ENCODE measurements around the gene SPCS2.
A peak's percentile ranks its signal among the peaks of the same experiment; 100 is the strongest.
"Not testable (repeated sequence)": the region's sequence is repeated elsewhere in the genome, so short reads cannot be mapped to it uniquely, and the experiment has no call there.

Gene SPCS2

GRCh38 chr11:74950374-74950969 lies 1.4 kb downstream of the SPCS2 start:
- DNase-seq = no peak

GRCh38 chr11:74951226-74951625 lies 2.2 kb downstream of the SPCS2 start:
- no peak for DNase-seq

GRCh38 chr11:74952752-74953151 lies 3.7 kb downstream of the SPCS2 start:
- no peak for DNase-seq

GRCh38 chr11:74953451-74953850 lies 4.4 kb downstream of the SPCS2 start:
- no peak for DNase-seq

- DNase-seq = no peak
Measured at GRCh38 chr11:74954199-74954598, 5.1 kb downstream of the SPCS2 start.

GRCh38 chr11:74956397-74957015 lies 7.4 kb downstream of the SPCS2 start:
- DNase-seq = no peak

DNA sequence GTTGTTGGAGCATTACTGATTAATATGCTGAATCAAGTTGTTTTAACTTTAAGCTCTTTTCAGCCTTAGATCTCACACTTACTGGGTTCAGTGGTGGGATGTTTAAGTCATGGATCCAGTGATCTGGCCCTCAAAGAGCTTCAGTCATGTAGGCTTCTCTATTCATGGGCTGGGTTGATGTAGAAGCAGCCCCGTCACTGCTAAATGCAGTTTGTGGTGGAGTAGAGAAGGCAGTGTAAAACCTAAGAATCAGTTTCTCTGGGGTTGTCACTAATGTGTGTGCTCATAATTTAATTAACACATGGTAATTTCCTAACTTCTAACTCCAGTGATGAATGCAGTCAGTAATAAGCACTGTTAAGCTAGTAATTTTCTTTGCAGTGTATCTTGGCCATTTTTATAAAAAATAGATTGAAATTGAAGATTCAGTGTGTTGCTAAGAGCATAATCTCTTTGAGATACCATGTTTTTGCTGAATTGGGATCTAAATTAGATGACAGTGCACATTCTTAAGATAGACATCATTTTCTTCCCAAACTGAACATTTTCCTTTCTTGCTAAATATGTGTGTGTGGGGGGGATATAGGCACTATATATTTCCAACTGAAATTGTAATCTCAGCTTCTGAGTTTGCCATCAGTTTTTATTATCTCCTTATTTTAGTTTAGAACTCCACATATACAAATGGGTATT lies 9.0 kb downstream of the SPCS2 start:
- no peak for DNase-seq

- not testable (repeated sequence) for DNase-seq
Measured at GRCh38 chr11:74960128-74960527, 11.1 kb downstream of the SPCS2 start.

- DNase-seq = no peak
Measured at GRCh38 chr11:74966651-74967050, 17.6 kb downstream of the SPCS2 start.

DNA sequence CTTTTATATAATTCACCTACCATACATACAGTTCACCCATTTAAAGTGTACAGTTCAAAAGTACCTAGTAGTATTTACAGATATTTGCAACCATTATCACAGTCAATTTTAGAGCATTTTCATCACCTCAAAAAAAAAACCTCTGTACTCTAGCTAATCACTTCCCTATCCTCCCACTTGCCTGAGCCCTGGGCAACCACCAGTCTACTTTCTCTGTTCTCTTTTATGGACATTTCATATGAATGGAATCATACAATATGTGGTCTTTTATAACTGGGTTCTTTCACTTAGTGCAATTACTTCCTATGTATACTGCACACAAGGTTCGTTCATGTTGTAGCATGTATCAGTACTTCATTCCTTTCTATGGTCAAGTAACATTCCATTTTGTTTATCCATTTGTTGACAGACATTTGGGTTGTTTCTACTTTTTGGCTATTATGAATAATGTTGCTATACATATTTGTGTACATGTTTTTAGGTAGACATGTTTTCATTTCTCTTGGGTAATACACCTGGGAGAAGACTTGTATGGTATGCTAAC lies 21.9 kb downstream of the SPCS2 start:
- DNase-seq = no peak

DNA sequence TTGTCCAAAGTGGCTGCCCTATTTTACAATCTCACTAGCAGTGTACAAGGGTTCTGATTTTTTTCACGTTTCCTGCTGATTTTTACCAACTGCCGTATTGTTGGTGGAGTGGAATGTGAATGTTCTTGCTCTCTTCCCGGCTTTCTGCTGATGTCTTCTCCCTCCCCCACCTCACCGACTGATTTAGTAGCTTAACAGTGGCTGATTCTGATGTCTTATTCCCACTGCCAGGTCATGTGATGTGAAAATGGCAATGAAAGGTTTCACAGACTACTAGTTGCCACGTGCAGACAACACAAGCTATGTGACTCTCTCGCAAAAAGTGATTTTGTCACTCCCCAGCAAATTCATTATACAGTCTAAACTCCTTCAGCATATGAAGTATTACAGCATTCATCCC lies 22.4 kb downstream of the SPCS2 start:
- DNase-seq = no peak

- no peak for DNase-seq
Measured at GRCh38 chr11:74978041-74978440, 29.0 kb downstream of the SPCS2 start.

DNA sequence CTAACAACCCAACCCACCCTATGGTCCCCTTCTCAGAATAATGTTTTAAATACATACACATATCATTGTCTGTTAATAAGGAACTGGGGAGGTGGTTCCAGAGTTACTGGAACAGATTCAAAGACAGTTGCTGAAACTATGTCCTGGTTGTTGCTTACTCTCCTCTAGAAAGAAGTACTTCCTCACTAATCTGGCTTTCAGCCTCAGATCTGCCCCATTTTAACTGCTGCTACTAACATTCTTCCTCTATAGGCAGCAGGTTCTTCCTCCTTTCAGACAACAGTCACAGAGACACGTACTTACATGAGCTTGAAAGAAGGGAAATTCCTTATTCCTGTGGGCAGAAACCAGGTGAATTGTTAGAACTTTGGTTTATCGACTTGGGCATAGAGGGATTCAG lies 31.6 kb downstream of the SPCS2 start:
- DNase-seq = no peak

DNA sequence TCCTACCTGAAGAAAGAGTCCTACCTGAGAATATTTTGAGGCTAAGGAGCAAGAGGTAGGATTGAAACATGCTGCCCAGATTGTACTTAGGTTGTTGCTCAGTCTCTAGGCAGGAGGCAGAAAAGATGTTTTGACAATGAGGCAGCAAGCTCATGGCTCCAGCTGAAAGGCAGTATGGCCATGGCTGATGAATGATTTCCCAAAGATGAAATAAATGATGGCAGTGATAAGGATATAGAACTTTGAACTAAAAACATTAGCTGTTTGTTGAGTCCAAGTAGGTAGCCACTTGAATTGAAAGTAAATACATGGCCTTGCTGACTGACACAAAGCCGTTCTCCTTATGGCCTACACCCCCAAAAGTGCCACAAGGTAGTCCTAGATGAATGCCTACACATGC lies 32.8 kb downstream of the SPCS2 start:
- DNase-seq = no peak

DNA sequence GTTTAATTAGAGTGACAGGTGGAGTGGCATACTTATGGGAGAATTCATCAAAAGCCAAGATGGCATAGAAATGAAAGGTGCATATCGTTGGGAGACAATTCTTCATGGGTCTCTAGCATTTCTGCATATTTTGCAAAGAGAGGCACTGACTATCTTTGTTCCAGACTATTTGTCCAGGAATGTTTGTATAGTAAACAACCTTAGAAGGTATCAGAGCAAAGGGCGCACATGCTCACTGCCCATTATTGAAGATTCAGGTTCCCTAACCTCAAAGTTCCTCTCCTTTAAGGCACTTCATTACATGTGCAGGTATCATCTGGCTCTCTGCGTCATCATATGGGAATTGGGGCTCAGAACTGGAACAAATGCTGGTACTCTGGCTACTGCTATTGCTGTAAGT lies 35.0 kb downstream of the SPCS2 start:
- no peak for DNase-seq

DNA sequence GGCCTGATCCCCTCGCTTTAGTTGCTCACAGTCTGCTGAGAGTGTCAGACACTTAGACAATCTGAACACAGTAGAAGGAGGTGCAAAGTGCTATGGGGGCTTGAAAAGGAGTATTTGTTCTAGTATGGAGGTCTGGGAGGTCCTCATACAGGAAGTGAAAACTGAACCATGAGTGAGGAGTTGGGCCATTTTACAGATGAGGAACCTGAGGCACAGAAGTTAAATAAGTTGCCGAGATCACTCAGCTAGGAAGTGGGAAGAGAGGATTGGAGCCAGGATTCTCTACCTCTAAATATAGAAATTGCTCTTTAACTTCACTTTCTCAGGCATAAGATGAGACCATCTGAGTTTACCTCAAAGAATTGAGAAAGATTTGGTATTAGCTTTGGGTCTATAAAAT lies 35.7 kb downstream of the SPCS2 start:
- DNase-seq = no peak

GRCh38 chr11:74988541-74989259 lies 39.6 kb downstream of the SPCS2 start, which contains the start of gene NEU3:
TSS of gene NEU3 (plus strand) at chr11:74988933. CDS start at chr11:74989061, 128 bp downstream.
- peak; percentile 84 to 87 for DNase-seq

DNA sequence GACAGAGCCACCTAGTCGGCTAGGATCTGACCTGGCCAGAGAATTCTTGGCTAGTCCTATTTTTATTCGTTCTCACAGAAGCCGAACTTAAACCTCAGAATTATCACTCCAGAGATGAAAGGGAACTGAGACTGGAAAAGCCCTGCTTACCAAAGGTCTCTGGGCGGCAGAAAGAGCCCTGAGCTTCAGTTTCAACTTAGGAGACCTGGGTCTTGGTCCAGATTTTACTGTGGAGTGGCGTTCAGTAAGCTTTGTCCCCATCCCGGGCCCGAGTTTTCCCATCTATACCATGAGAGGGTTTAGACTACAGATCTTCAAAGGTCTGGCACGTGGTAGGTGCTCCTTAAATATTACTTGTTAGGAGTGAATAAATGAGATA lies 40.2 kb downstream of the SPCS2 start:
- peak in 1 of 2 donors; percentile 5 for DNase-seq

DNA sequence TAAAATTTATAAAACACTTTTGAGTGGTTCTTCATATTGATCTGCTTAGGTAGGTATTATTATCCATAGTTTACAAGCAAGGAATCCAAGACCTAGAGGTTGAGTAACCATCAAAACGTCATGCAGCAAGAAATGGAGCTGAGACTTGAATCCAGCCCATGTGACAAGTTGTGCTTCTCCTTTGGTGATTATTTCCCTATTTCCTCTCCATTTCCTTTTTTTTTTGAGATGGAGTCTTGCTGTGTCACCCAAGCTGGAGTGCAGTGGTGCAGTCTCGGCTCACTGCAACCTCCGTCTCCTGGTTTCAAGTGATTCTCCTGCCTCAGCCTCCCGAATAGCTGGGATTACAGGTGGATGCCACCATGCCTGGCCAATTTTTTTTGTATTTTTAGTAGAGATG lies 41.1 kb downstream of the SPCS2 start:
- not testable (repeated sequence) for DNase-seq

DNA sequence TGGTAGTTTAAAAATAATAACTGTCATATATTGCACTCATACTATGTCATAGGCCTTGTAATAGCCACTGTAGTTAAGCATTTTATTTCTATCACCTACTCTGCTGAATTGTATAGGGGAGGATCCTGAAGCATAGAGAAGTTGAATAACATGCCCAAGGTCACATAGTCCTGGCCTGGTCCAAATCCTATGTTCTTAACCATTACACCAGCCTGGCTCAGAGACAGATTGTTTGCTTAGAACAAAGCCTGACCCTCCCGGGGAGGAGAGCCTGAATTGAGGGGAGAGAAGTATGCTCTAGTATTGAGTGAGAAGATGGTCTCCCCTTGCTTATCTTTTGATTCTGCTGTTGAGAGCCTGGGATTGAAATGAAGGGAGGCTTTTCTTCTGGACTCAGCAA lies 41.9 kb downstream of the SPCS2 start:
- DNase-seq = no peak

DNA sequence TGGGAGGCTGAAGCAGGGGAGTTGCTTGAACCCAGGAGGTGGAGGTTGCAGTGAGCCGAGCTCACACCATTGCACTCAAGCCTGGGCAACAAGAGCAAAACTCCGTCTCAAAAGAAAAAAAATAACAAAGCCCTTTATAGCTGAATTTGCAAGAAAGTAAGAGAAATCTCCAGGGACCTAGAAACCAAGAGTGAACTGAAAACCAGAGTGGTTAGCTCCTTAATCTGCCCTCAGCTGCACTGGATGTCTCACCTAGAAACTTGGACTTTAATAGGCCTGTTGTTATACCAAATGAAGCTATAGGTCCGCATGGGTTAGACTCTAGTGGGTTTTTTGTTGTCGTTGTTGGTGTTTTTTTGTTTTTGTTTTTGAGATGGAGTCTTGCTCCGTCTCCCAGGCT lies 43.8 kb downstream of the SPCS2 start:
- DNase-seq = no peak

GRCh38 chr11:75000975-75001354 lies 51.9 kb downstream of the SPCS2 start:
- no peak for DNase-seq

DNA sequence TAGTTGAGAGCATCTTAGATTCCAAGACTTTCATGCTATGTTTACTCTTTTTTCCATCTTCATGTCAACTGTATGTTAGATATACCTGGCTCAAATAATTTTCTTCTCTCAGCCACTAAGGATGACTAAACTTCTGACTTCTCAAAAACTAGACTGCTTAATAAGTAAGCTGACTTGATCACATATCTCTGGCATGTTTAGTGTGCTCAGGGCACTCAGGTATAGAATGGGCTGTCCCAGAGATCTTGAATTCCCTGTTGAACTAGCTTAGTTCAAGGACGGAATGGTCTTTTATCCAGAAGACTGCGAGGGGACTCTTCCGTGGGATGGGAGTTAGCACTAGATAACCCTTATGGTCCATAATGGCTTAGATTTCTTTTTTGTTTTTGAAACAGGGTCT lies 52.6 kb downstream of the SPCS2 start:
- no peak for DNase-seq

GRCh38 chr11:75002516-75002915 lies 53.5 kb downstream of the SPCS2 start:
- no peak for DNase-seq
